Type B pancreatic cell (in vitro differentiated cells): ENCODE data around the gene LHPP. TPM values are rescaled to one million over a fixed set of nuclear protein-coding genes. Genes with fewer than 3 reads are reported as not detected.
"Not testable (repeated sequence)": the region's sequence is repeated elsewhere in the genome, so short reads cannot be mapped to it uniquely, and the experiment has no call there.

Experiments used
- DNase-seq: peaks from one replicate; pipeline ENCODE4 v3.0.0; 2021; ENCODE audit warnings: mixed read lengths; ENCODE audit not compliant: unreplicated experiment; ENCODE audit errors: extremely low spot score
- H3K27ac Mint-ChIP-seq: 2 replicates; pipeline ENCODE4 v1.8.0; 2021; ENCODE audit warnings: mild to moderate bottlenecking, mixed read lengths
- H3K27me3 Mint-ChIP-seq: 2 replicates; pipeline ENCODE4 v1.8.0; 2021; ENCODE audit warnings: mixed read lengths
- H3K36me3 Mint-ChIP-seq: 2 replicates; pipeline ENCODE4 v1.8.0; 2021; ENCODE audit warnings: mixed read lengths
- H3K4me1 Mint-ChIP-seq: one replicate; pipeline ENCODE4 v1.8.0; 2021; ENCODE audit warnings: mixed read lengths; ENCODE audit not compliant: unreplicated experiment
- H3K4me3 Mint-ChIP-seq: 2 replicates; pipeline ENCODE4 v1.8.0; 2021; ENCODE audit warnings: mild to moderate bottlenecking, mixed read lengths
- H3K9me3 Mint-ChIP-seq: 2 replicates; pipeline ENCODE4 v1.8.0; 2021; ENCODE audit warnings: mixed read lengths
- total RNA-seq: library from RNA; stranded (reverse); gene quantifications from 2 replicates; pipeline ENCODE4 v1.2.1, GENCODE V29; 2021; ENCODE audit warnings: low replicate concordance
- TF ChIP-seq, protein P1 (sequence below): fragments of 200-600 bp; sonication (generic); conservative IDR thresholded peaks from 2 replicates; pipeline ENCODE4 v1.5.0; 2021; ENCODE audit warnings: antibody characterized with exemption, mild to moderate bottlenecking

LHPP gene
- total RNA-seq, 1 donor from 2014 or later, result 12.7 TPM

DNA sequence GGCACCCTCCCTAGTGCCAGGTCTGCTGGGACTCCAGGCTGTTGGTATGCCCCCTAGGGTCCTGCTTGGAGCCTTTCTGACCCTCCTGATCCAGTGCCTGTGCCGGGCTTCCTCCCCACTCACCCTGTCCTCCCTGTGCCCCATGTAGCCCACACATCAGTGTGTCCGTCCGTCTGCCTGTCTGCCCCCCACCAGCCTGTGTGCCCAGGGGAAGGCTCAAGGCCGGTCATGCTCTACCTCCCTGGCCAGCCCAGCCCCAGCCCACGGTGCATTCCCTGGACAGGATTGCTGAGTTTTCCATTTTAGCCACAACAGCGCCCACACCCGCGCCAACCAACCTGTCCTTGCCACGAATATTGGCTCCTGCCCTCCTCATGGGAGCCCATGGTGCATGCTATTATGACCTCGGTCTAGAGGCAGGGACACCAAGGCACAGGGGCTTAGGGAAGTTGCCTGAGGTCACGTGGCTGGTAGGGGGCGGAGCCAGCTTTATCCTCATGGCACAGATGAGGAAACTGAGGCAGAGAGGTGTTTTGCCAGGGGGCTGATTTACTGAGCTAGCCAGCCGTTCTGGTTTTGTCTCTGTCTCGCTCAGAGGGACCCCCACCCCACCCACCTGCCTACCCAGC lies 146.6 kb downstream of the LHPP start:
- TF ChIP-seq, protein P1, sequence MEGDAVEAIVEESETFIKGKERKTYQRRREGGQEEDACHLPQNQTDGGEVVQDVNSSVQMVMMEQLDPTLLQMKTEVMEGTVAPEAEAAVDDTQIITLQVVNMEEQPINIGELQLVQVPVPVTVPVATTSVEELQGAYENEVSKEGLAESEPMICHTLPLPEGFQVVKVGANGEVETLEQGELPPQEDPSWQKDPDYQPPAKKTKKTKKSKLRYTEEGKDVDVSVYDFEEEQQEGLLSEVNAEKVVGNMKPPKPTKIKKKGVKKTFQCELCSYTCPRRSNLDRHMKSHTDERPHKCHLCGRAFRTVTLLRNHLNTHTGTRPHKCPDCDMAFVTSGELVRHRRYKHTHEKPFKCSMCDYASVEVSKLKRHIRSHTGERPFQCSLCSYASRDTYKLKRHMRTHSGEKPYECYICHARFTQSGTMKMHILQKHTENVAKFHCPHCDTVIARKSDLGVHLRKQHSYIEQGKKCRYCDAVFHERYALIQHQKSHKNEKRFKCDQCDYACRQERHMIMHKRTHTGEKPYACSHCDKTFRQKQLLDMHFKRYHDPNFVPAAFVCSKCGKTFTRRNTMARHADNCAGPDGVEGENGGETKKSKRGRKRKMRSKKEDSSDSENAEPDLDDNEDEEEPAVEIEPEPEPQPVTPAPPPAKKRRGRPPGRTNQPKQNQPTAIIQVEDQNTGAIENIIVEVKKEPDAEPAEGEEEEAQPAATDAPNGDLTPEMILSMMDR, result no peak
- Mint-ChIP-seq H3K36me3 (no peaks in the 10 kb centered on the region), H3K9me3 (no peaks in the 10 kb centered on the region), H3K4me3 (no peak overlapping the region), H3K27me3 (no peaks in the 10 kb centered on the region), H3K4me1 (peaks cover 4% of the 10 kb centered on the region), H3K27ac (no peak overlapping the region)
- no peak for DNase-seq

DNA sequence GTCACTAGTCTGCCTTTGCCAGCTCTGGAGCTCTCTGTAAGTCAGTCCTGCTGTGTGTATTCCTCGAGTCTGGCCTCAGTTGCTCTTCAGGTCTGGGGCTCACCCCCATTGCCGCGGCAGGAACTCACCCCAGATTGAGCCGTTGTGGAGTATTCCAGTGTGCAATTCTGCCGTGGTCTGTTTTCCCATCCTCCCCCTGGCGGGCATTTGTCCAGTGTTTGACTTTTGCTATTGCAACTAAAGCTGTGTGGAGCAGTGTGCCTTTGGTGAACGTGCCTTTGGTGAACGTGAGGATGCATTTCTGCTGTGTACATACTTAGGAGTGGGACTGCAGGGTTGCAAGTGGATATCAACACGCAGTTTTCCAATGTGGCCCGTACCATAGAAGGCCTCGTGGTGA lies 148.1 kb downstream of the LHPP start:
- H3K4me3 Mint-ChIP-seq, result no peak overlapping the region

DNA sequence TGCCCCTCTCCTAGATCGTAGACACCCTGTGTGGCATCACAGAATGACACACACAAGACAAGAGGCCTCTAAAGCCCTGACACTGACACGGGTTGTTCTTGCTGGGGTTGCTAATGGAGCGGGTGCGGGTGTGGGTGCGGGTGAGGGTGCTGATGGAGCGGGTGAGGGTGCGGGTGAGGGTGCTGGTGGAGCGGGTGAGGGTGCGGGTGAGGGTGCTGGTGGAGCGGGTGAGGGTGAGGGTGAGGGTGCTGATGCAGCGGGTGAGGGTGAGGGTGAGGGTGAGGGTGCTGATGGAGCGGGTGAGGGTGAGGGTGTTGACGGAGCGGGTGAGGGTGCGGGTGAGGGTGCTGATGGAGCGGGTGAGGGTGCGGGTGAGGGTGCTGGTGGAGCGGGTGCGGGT lies 148.6 kb downstream of the LHPP start:
- not testable (repeated sequence) for H3K4me1 Mint-ChIP-seq, H3K27me3 Mint-ChIP-seq, DNase-seq, H3K4me3 Mint-ChIP-seq, H3K27ac Mint-ChIP-seq, H3K9me3 Mint-ChIP-seq, H3K36me3 Mint-ChIP-seq

More for the DNA sequence above, 148.1 kb downstream of the LHPP start:
- Mint-ChIP-seq H3K27me3 (no peaks in the 10 kb centered on the region), H3K36me3 (no peaks in the 10 kb centered on the region), H3K9me3 (no peaks in the 10 kb centered on the region), H3K27ac (peak overlapping the region; percentile 40), H3K4me1 (peaks cover 4% of the 10 kb centered on the region)
- no peak for DNase-seq
- TF ChIP-seq, protein P1, result no peak

DNA sequence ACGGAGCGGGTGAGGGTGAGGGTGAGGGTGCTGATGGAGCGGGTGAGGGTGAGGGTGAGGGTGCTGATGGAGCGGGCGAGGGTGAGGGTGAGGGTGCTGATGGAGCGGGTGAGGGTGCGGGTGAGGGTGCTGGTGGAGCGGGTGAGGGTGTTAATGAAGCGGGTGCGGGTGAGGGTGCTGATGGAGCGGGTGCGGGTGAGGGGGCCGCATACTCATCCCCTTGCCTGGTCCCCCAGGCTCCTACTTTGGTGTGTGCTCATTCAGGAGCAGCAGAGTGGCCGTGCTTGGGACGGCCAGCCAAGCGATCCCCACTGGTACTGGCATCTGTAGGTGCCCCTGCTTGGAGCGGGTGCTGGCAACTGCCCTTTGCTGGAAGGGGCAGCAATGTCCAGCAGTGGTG lies 149.2 kb downstream of the LHPP start:
- H3K36me3 Mint-ChIP-seq, H3K27me3 Mint-ChIP-seq, H3K4me3 Mint-ChIP-seq, H3K9me3 Mint-ChIP-seq, H3K27ac Mint-ChIP-seq, DNase-seq, H3K4me1 Mint-ChIP-seq: not testable (repeated sequence)

DNA sequence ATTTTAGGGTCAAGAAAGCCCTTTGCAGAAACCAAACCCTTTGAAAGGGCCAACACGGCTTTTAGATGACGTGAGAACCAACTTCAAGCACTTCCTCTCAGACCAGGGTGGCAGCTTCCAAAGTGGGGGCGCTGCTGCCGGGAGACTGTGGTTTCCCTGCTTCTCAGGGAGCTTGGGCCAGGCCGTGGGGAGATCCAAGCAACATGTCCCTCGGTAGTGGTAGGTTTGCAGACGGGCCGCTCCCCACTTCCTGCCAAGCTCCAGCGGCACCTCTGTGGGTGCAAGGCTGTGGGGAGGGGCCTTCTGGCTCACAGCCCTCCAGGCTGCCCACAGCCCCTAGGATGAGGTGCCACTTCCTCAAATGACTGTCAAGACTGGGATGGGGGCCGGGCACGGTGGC lies 150.1 kb downstream of the LHPP start:
- Mint-ChIP-seq H3K4me1 (peaks cover 4% of the 10 kb centered on the region), H3K27ac (peak overlapping the region; percentile 34), H3K4me3 (no peak overlapping the region), H3K27me3 (no peaks in the 10 kb centered on the region), H3K36me3 (no peaks in the 10 kb centered on the region), H3K9me3 (no peaks in the 10 kb centered on the region)
- DNase-seq, result no peak
- TF ChIP-seq, protein P1, result no peak

DNA sequence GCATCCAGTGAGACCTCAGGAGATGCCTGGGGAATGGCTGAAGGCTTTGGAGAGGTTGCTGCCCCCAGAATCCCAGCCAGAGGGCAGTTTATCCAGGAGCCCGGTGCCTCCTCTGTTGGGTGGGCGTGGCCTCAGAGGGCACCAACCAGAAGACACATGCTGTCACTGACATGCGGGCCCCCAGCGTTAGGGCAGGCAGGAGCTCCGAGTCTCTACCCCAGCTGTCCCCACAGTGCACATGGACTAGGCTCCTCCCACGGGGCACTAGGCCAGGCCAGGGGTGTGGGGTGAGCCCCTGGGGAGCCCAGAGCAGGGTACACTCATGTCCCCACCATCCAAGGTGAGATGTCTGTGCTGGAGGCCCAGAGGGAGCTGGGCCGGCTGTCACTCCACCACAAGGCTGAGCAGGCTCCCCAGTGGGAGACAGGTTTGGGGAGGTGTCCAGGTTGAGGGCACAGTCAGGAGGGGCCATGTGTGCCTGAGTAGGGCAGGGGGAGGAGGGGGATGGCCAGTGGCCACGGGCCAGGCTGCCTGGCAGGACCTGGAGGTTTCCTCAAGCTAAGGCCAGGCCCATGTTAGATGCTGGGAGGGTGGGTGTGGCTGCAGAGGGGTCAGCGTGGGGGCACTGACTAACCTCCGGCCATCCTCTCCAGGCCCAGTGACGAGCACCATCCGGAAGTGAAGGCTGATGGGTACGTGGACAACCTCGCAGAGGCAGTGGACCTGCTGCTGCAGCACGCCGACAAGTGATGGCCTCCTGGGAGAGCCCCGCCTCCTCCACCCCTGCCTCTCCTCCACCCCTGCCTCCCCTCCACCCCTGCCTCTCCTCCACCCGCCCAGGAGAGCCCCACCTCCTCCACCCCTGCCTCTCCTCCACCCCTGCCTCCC lies 151.2 kb downstream of the LHPP start:
- Mint-ChIP-seq H3K27ac (no peak overlapping the region), H3K27me3 (no peaks in the 10 kb centered on the region), H3K9me3 (no peaks in the 10 kb centered on the region), H3K36me3 (no peaks in the 10 kb centered on the region), H3K4me3 (no peak overlapping the region), H3K4me1 (peaks cover 3% of the 10 kb centered on the region)
- no peak for DNase-seq
- TF ChIP-seq, protein P1, result no peak
